ENCODE data around the gene MYNN.

DNA sequence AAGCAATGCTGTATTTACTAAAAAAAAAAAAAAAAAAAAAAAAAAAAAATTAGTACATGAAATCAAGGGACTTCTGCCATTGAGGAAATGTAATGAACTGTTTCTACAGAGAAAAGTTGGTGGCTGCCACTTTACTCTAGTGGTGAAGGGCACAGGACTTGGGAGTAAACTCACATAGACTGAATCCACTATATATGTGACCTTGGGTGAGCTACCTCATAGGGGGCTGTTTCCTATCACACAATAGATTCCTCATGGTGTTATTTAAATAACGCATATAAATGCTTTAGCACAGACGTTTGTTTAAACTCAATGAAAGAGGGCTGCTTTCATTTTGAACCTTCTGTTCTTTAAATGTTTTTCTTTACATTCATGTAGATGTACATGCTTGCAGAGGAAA lies 34.1 kb upstream of the MYNN start:
- TF ChIP-seq, protein P1, sequence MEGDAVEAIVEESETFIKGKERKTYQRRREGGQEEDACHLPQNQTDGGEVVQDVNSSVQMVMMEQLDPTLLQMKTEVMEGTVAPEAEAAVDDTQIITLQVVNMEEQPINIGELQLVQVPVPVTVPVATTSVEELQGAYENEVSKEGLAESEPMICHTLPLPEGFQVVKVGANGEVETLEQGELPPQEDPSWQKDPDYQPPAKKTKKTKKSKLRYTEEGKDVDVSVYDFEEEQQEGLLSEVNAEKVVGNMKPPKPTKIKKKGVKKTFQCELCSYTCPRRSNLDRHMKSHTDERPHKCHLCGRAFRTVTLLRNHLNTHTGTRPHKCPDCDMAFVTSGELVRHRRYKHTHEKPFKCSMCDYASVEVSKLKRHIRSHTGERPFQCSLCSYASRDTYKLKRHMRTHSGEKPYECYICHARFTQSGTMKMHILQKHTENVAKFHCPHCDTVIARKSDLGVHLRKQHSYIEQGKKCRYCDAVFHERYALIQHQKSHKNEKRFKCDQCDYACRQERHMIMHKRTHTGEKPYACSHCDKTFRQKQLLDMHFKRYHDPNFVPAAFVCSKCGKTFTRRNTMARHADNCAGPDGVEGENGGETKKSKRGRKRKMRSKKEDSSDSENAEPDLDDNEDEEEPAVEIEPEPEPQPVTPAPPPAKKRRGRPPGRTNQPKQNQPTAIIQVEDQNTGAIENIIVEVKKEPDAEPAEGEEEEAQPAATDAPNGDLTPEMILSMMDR (IDR thresholded peaks at IDR 0.05; ENCODE audit: low read depth, low read length), result no peak
- TF ChIP-seq EZH2phosphoT487 (IDR thresholded peaks at IDR 0.05; ENCODE audit: low read depth), result no peak

All from OCI-LY3 (cell line).